ENCODE results near the gene CSNK1G3.

DNA sequence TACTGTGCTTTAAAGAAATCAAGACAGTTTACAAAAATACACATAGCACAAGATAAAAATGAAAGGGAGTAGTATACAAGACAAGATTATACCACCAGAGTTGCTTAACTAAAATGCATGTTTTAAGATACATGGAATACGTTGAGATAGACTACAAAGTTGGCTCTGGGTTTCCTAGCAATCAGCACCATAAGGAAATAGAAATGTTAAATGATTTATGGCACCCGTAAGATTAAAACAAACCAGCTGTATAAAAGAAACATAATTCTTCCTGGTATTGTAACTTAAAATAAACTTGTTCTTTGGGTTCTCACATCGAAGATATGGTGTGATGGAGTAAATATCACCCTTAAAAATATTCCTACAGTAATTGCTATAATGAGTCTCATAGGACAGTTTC, 9.9 kb upstream of the CSNK1G3 start:
- TF ChIP-seq CTCF (IDR thresholded peaks at IDR 0.05) (no peak), POLR2AphosphoS5 (IDR thresholded peaks at IDR 0.05) (no peak), POLR2A (IDR thresholded peaks at IDR 0.05) (no peak), EP300 (IDR thresholded peaks at IDR 0.05; ENCODE audit: low read depth) (no peak)
